OCI-LY1 (cell line): ENCODE data around the gene CD5L.
A peak's percentile ranks its signal among the peaks of the same experiment; 100 is the strongest.

Experiments used
- H2AFZ ChIP-seq: fragments of 200-600 bp; sonication (generic), shearing (Covaris generic); 2 replicates; pipeline ENCODE4 v1.6.0; 2014; ENCODE audit warnings: antibody characterized with exemption, mild to moderate bottlenecking, low read length
- H3F3A ChIP-seq: fragments of 200-600 bp; sonication (generic), shearing (Covaris generic); 2 replicates; pipeline ENCODE4 v1.6.0; 2014; ENCODE audit warnings: mild to moderate bottlenecking, antibody characterized with exemption, low read length, moderate library complexity; ENCODE audit not compliant: insufficient read depth
- H3K27ac ChIP-seq: fragments of 200-600 bp; sonication (generic); 2 replicates; pipeline ENCODE4 v1.5.1; 2014; ENCODE audit warnings: low read length, mixed run types, mild to moderate bottlenecking, low read depth; ENCODE audit not compliant: poor library complexity, severe bottlenecking
- H3K27me3 ChIP-seq: fragments of 200-600 bp; sonication (generic); 2 replicates; pipeline ENCODE4 v1.6.0; 2014; ENCODE audit warnings: antibody characterized with exemption, mild to moderate bottlenecking, low read length, moderate library complexity; ENCODE audit not compliant: insufficient read depth
- H3K36me3 ChIP-seq: fragments of 200-600 bp; sonication (generic); 2 replicates; pipeline ENCODE4 v1.6.1; 2014; ENCODE audit warnings: mild to moderate bottlenecking, antibody characterized with exemption, low read length, moderate library complexity, mixed read lengths; ENCODE audit not compliant: insufficient read depth
- H3K4me1 ChIP-seq: fragments of 200-600 bp; sonication (generic); 2 replicates; pipeline ENCODE4 v1.5.1; 2014; ENCODE audit warnings: mild to moderate bottlenecking, low read length, moderate library complexity; ENCODE audit not compliant: insufficient read depth, severe bottlenecking
- H3K4me2 ChIP-seq: fragments of 200-600 bp; sonication (generic), shearing (Covaris generic); 2 replicates; pipeline ENCODE4 v1.6.1; 2014; ENCODE audit warnings: low read length
- H3K4me3 ChIP-seq: fragments of 200-600 bp; sonication (generic); 2 replicates; pipeline ENCODE4 v1.5.1; 2014; ENCODE audit warnings: low read length, low read depth, mild to moderate bottlenecking, mixed read lengths; ENCODE audit not compliant: poor library complexity, severe bottlenecking
- H3K79me2 ChIP-seq: fragments of 200-600 bp; shearing (Covaris generic); 2 replicates; pipeline ENCODE4 v1.6.1; 2016; ENCODE audit warnings: mixed run types, low read length, mixed read lengths; ENCODE audit not compliant: insufficient read depth
- H3K9ac ChIP-seq: fragments of 200-600 bp; sonication (generic), shearing (Covaris generic); 2 replicates; pipeline ENCODE4 v1.6.1; 2014; ENCODE audit warnings: mild to moderate bottlenecking, low read length, mixed read lengths
- H3K9me2 ChIP-seq: fragments of 200-600 bp; sonication (generic), shearing (Covaris generic); 2 replicates; pipeline ENCODE4 v1.6.1; 2014; ENCODE audit warnings: low read depth, mild to moderate bottlenecking, low read length, mixed read lengths
- H3K9me3 ChIP-seq: fragments of 200-600 bp; shearing (Covaris generic); 2 replicates; pipeline ENCODE4 v1.6.1; 2014; ENCODE audit warnings: low read length, mixed read lengths
- H4K20me1 ChIP-seq: fragments of 200-600 bp; sonication (generic), shearing (Covaris generic); 2 replicates; pipeline ENCODE4 v1.6.0; 2016; ENCODE audit warnings: mild to moderate bottlenecking, low read length; ENCODE audit not compliant: insufficient read depth
- CTCF ChIP-seq: fragments of 200-600 bp; sonication (generic), shearing (Covaris generic); IDR thresholded peaks from 2 replicates; pipeline ENCODE4 v1.5.1; 2017; ENCODE audit warnings: mild to moderate bottlenecking, antibody characterized with exemption, low read length, moderate library complexity, mixed read lengths
- EZH2 ChIP-seq: fragments of 200-600 bp; sonication (generic), shearing (Covaris generic); IDR thresholded peaks from 2 replicates; pipeline ENCODE4 v1.8.0; 2017; ENCODE audit warnings: borderline replicate concordance, mixed run types, mild to moderate bottlenecking, antibody characterized with exemption, low read length, moderate library complexity, mixed read lengths

Gene CD5L

GRCh38 chr1:157831968-157832626, 9.5 kb downstream of the CD5L start:
- TF ChIP-seq CTCF: no peak
- Histone ChIP-seq H4K20me1 (no peaks in the 10 kb centered on the region), H3K79me2 (no peaks in the 10 kb centered on the region), H3K9ac (no peak overlapping the region; the same call in 1 of the 2 replicates), H3F3A (no peaks in the 10 kb centered on the region), H3K4me2 (peak overlapping the region; percentile 32), H3K36me3 (no peaks in the 10 kb centered on the region), H3K4me1 (peaks cover 54% of the 10 kb centered on the region), H3K27ac (peak overlapping the region; percentile 60), H3K27me3 (no peaks in the 10 kb centered on the region), H3K4me3 (no peak overlapping the region), H3K9me2 (no peaks in the 10 kb centered on the region), H2AFZ (no peak overlapping the region), H3K9me3 (no peaks in the 10 kb centered on the region)

- Histone ChIP-seq H3K9me3 (no peaks in the 10 kb centered on the region), H2AFZ (no peak overlapping the region), H3F3A (no peaks in the 10 kb centered on the region), H3K4me2 (no peak overlapping the region), H3K9me2 (no peaks in the 10 kb centered on the region), H3K4me1 (peaks cover 54% of the 10 kb centered on the region), H3K9ac (no peak overlapping the region), H4K20me1 (no peaks in the 10 kb centered on the region), H3K4me3 (no peak overlapping the region), H3K36me3 (no peaks in the 10 kb centered on the region), H3K27me3 (no peaks in the 10 kb centered on the region), H3K27ac (no peak overlapping the region), H3K79me2 (no peaks in the 10 kb centered on the region)
- TF ChIP-seq CTCF (no peak), EZH2 (no peak)
Measured at GRCh38 chr1:157830887-157831286, 10.7 kb downstream of the CD5L start.

GRCh38 chr1:157829711-157830110, 11.9 kb downstream of the CD5L start:
- H3K36me3 ChIP-seq: no peaks in the 10 kb centered on the region
- no peak overlapping the region for H2AFZ ChIP-seq
- H4K20me1 ChIP-seq: no peaks in the 10 kb centered on the region
- H3K4me2 ChIP-seq: no peak overlapping the region
- TF ChIP-seq CTCF (no peak), EZH2 (no peak)
- H3K9me2 ChIP-seq: no peaks in the 10 kb centered on the region
- no peak overlapping the region for H3K27ac ChIP-seq
- no peaks in the 10 kb centered on the region for H3F3A ChIP-seq
- H3K4me1 ChIP-seq: peaks cover 54% of the 10 kb centered on the region
- H3K4me3 ChIP-seq: no peak overlapping the region
- no peaks in the 10 kb centered on the region for H3K27me3 ChIP-seq
- H3K9me3 ChIP-seq: no peaks in the 10 kb centered on the region
- H3K79me2 ChIP-seq: no peaks in the 10 kb centered on the region
- no peak overlapping the region for H3K9ac ChIP-seq
